K562 (cell line): ENCODE measurements around the gene SLC2A10. TPM values are rescaled to one million over a fixed set of nuclear protein-coding genes. Genes with fewer than 3 reads are reported as not detected.

Experiments used
- ATAC-seq: fragments of 200-7000 bp; cut with Tn5 transposase; 3 replicates; pipeline ENCODE4 v1.9.1; 2020; ENCODE audit warnings: moderate library complexity
- BruUV-seq: library from RNA; stranded (reverse); fragments of 400-500 nt; replicated peaks from 2 replicates; lab custom pipeline; 2021; lab: Mats Ljungman, UMichigan
- CTCF ChIA-PET: fragments of 300-600 bp; formaldehyde crosslinking; extraction: SDS; loops from one replicate; lab custom pipeline; 2021; ENCODE audit warnings: low intra/inter-chr PET ratio; lab: Yijun Ruan, JAX
- POLR2A ChIA-PET: fragments of 300-600, 350-650 bp; sonication (Branson Sonifier 250); formaldehyde crosslinking; extraction: SDS; loops from one replicate; lab custom pipeline; 2021; ENCODE audit warnings: antibody characterized with exemption, inconsistent platforms; lab: Yijun Ruan, JAX
- DNase-seq, 4 experiments: peaks; one replicate each; pipeline versions ENCODE4 v3.0.0 to v3.0.0-alpha.2; 2011 to 2018; ENCODE audit warnings: low spot score in 3 of 4, mixed read lengths in 3 of 4; ENCODE audit errors: extremely low read depth in 1 of 4
- FAIRE-seq: peaks from 2 replicates; lab custom pipeline; 2011; peaks lifted over from hg19 to GRCh38; lab: Jason Lieb, UNC
- H2AFZ ChIP-seq: 2 replicates; pipeline ENCODE4 v1.6.0; 2011; ENCODE audit warnings: low read depth, low read length, control low read depth, inconsistent platforms
- H3K27ac ChIP-seq: fragments of 200-600 bp; 3 replicates; pipeline ENCODE4 v1.8.0; 2011; ENCODE audit warnings: low read depth, mild to moderate bottlenecking, control low read depth, inconsistent platforms, low read length, moderate library complexity, mixed read lengths; ENCODE audit errors: extremely low read depth
- H3K27me3 ChIP-seq, 2 experiments: fragments of 300-600 bp in 1 of 2; 2 replicates in 1 of 2; 3 replicates in 1 of 2; pipeline versions ENCODE4 v1.6.0 to v1.8.0; 2011; ENCODE audit warnings: inconsistent platforms in 2 of 2, low read length in 2 of 2, mild to moderate bottlenecking in 1 of 2, mixed read lengths in 1 of 2, moderate library complexity in 1 of 2; ENCODE audit not compliant: control insufficient read depth in 2 of 2, insufficient read depth in 2 of 2
- H3K36me3 ChIP-seq: fragments of 300-600 bp; 3 replicates; pipeline ENCODE4 v1.8.0; 2011; ENCODE audit warnings: mild to moderate bottlenecking, low read length, inconsistent platforms; ENCODE audit not compliant: control insufficient read depth, insufficient read depth
- H3K4me1 ChIP-seq, 2 experiments: fragments of 200-600 bp in 1 of 2; replicated peaks in 1 of 2; 2 replicates in 1 of 2; 3 replicates in 1 of 2; pipeline versions ENCODE4 v1.5.1 to v1.8.0; 2011; ENCODE audit warnings: inconsistent platforms in 2 of 2, low read length in 2 of 2, mild to moderate bottlenecking in 1 of 2, mixed read lengths in 1 of 2, moderate library complexity in 1 of 2; ENCODE audit not compliant: control insufficient read depth in 2 of 2, insufficient read depth in 2 of 2
- H3K4me2 ChIP-seq: 2 replicates; pipeline ENCODE4 v1.6.1; 2011; ENCODE audit warnings: low read length, control low read depth, inconsistent platforms, mixed read lengths; ENCODE audit not compliant: insufficient read depth
- H3K4me3 ChIP-seq: fragments of 200-600 bp; sonication (generic), shearing (Covaris generic); 2 replicates; pipeline ENCODE4 v1.5.1; 2016; ENCODE audit warnings: control low read depth, inconsistent platforms
- H3K79me2 ChIP-seq: fragments of 200-600 bp; 3 replicates; pipeline ENCODE4 v1.8.0; 2011; ENCODE audit warnings: low read length, inconsistent platforms; ENCODE audit not compliant: control insufficient read depth, insufficient read depth
- H3K9ac ChIP-seq, 2 experiments: 2 replicates each; pipeline versions ENCODE4 v1.6.0 to v1.6.1; 2011; ENCODE audit warnings: low read depth in 2 of 2, low read length in 2 of 2, control low read depth in 1 of 2, inconsistent platforms in 1 of 2, mild to moderate bottlenecking in 1 of 2, mixed read lengths in 1 of 2; ENCODE audit not compliant: insufficient read depth in 1 of 2
- H3K9me1 ChIP-seq: one replicate; pipeline ENCODE4 v1.6.0; 2011; ENCODE audit warnings: inconsistent platforms, mild to moderate bottlenecking, low read length, moderate library complexity; ENCODE audit not compliant: control insufficient read depth, insufficient read depth
- H3K9me3 ChIP-seq: replicated peaks from 2 replicates; pipeline ENCODE4 v1.5.1; 2011; ENCODE audit warnings: low read depth, low read length, inconsistent platforms; ENCODE audit not compliant: control insufficient read depth, insufficient read depth
- H4K20me1 ChIP-seq: replicated peaks from 2 replicates; pipeline ENCODE4 v1.6.1; 2011; ENCODE audit warnings: low read length, inconsistent platforms, mixed read lengths; ENCODE audit not compliant: control insufficient read depth, insufficient read depth
- ARID1B ChIP-seq: fragments of 450-650 bp; IDR thresholded peaks from 2 replicates; pipeline ENCODE4 v1.6.1; 2016; ENCODE audit warnings: antibody characterized with exemption, mild to moderate bottlenecking, inconsistent platforms
- ASH1L ChIP-seq: fragments of 450-650 bp; IDR thresholded peaks from 2 replicates; pipeline ENCODE4 v1.6.1; 2018; ENCODE audit warnings: borderline replicate concordance, mild to moderate bottlenecking, low read depth; ENCODE audit not compliant: partially characterized antibody
- GATAD2B ChIP-seq: fragments of 450-650 bp; IDR thresholded peaks from 2 replicates; pipeline ENCODE4 v1.6.1; 2017; ENCODE audit warnings: mild to moderate bottlenecking, borderline replicate concordance
- KDM2B ChIP-seq: fragments of 250-450 bp; sonication (Bioruptor Pico); IDR thresholded peaks from 2 replicates; pipeline ENCODE4 v1.8.0; 2021; ENCODE audit warnings: mild to moderate bottlenecking, moderate library complexity
- PHB2 ChIP-seq: fragments of 450-650 bp; IDR thresholded peaks from 2 replicates; pipeline ENCODE4 v1.6.1; 2017; ENCODE audit warnings: low read depth
- SETDB1 ChIP-seq: IDR thresholded peaks from one replicate; pipeline ENCODE4 v1.6.1; 2012; ENCODE audit warnings: low read length, control low read depth, inconsistent platforms
- ZBED1 ChIP-seq: IDR thresholded peaks from 2 replicates; pipeline ENCODE4 v1.6.1; 2014
- ZNF592 ChIP-seq: fragments of 450-650 bp; IDR thresholded peaks from 2 replicates; pipeline ENCODE4 v1.6.1; 2017; ENCODE audit warnings: antibody characterized with exemption, mild to moderate bottlenecking
- ZNF764 ChIP-seq: fragments of 250-450 bp; sonication (Bioruptor Pico); IDR thresholded peaks from 2 replicates; pipeline ENCODE4 v1.4.0; 2020; ENCODE audit warnings: low read depth, mild to moderate bottlenecking, moderate library complexity
- WGBS: fragments of 100-300 bp; shearing (Covaris generic); methylation state at CpG from one replicate; pipeline ENCODE4 v1.1.6; 2016; ENCODE audit warnings: low coverage, mixed read lengths; ENCODE audit not compliant: insufficient coverage; ENCODE audit errors: missing lambda C conversion rate; 5-methylcytosine and 5-hydroxymethylcytosine counted together
- in situ Hi-C: fragments of 300-500 bp; cut with MboI; formaldehyde crosslinking; loops from 4 replicates; pipeline ENCODE4 v1.15.0; 2018; ENCODE audit warnings: inconsistent platforms, mixed read lengths
- intact Hi-C: fragments of 100-400 bp; cut with micrococcal nuclease; formaldehyde crosslinking; loops from 2 replicates; pipeline ENCODE4 v1.14.2; 2022
- polyA plus RNA-seq, 8 experiments: library from polyadenylated mRNA; depleted of rRNA in 4 of 8; stranded (reverse) in 5 of 8; unstranded in 3 of 8; fragments of >200 nt; fragmentation: Nextera tagmentation in 2 of 8; fragmentation: Illumina TruSeq in 1 of 8; extraction: Ambion mirVana in 2 of 8; extraction: Trizol in 1 of 8; gene quantifications; 2 replicates each; pipeline versions ENCODE4 v1.2.1 to v1.2.3, GENCODE V29; 2011 to 2014; ENCODE audit warnings: inconsistent platforms in 1 of 8, missing spikeins in 1 of 8
- total RNA-seq, 7 experiments: library from RNA; depleted of rRNA in 6 of 7; stranded (reverse); fragments of >200 nt in 6 of 7; fragmentation: Illumina TruSeq in 2 of 7; extraction: Trizol in 2 of 7; gene quantifications; 2 replicates each; pipeline versions ENCODE4 v1.2.1 to v1.2.3, GENCODE V29; 2011 to 2021; ENCODE audit warnings: low replicate concordance in 1 of 7

The SLC2A10 gene
- total and polyA plus RNA-seq, 9 of the 15 experiments (the other 6 are each of a cell fraction or from before 2014, with no cell fraction given) = 0.01 to 1.8 (median 0.10) TPM

GRCh38 chr20:46712056-46712636 lies 2.7 kb downstream of the SLC2A10 start:
- Histone ChIP-seq H3K9ac (no peak overlapping the region), H3K27ac (no peak overlapping the region), H3K4me3 (no peak overlapping the region), H3K9me1 (no peaks in the 10 kb centered on the region), H3K4me1 (peaks cover 6 to 13% of the 10 kb centered on the region in 2 experiments; a peak in 3 of 5 replicates), H3K79me2 (no peaks in the 10 kb centered on the region), H3K4me2 (no peak overlapping the region), H3K9me3 (no peaks in the 10 kb centered on the region), H3K27me3 (peaks cover 3 to 36% of the 10 kb centered on the region in 2 experiments; a peak in 3 of 5 replicates), H2AFZ (no peak overlapping the region), H4K20me1 (no peaks in the 10 kb centered on the region; the same call in 1 of the 2 replicates), H3K36me3 (no peaks in the 10 kb centered on the region)
- in situ Hi-C loops = no loop called here
- ChIA-PET POLR2A (no interaction called here), CTCF (no interaction called here)
- ATAC-seq (no peak), DNase-seq (no peak), FAIRE-seq (no peak)
- no peak for TF ChIP-seq ZBED1
- TF ChIP-seq ZNF592 = no peak
- no peak for TF ChIP-seq SETDB1
- TF ChIP-seq ARID1B = no peak
- no peak for TF ChIP-seq ASH1L
- no peak for TF ChIP-seq KDM2B (CRISPR knock-in tag)
- no peak for TF ChIP-seq ZNF764 (CRISPR knock-in tag)
- no peak for TF ChIP-seq GATAD2B
- no peak for TF ChIP-seq PHB2
- WGBS = 15% methylated on average over 5 of the region's 5 CpGs
- intact Hi-C loops = no loop called here
- no TSS peak for BruUV-seq
